CD14-positive monocyte (primary cell): ENCODE data around the gene HDGFL3. TPM values are rescaled to one million over a fixed set of nuclear protein-coding genes. Genes with fewer than 3 reads are reported as not detected.

Experiments used
- DNase-seq, 3 donors: peaks; one replicate each; pipeline ENCODE4 v3.0.0-alpha.2; 2011 to 2022
- H2AFZ ChIP-seq: 2 replicates; pipeline ENCODE4 v1.6.0; 2012; ENCODE audit warnings: mild to moderate bottlenecking, low read depth, low read length, inconsistent platforms; ENCODE audit not compliant: insufficient read depth, poor library complexity, severe bottlenecking
- H3K27ac ChIP-seq, 2 donors: 1 replicate in 1 of 2; 2 replicates in 1 of 2; pipeline ENCODE4 v1.5.1; 2012 to 2013; ENCODE audit warnings: low read length in 2 of 2, control low read depth in 1 of 2, inconsistent platforms in 1 of 2, low read depth in 1 of 2, mild to moderate bottlenecking in 1 of 2
- H3K27me3 ChIP-seq, 2 donors: one replicate each; pipeline versions ENCODE4 v1.6.0 to v1.6.1; 2011 to 2013; ENCODE audit warnings: low read length in 2 of 2; ENCODE audit not compliant: control insufficient read depth in 2 of 2, insufficient read depth in 2 of 2
- H3K36me3 ChIP-seq, 2 donors: replicated peaks in 1 of 2; 1 replicate in 1 of 2; 2 replicates in 1 of 2; pipeline versions ENCODE4 v1.5.1 to v1.6.1; 2012 to 2013; ENCODE audit warnings: low read length in 2 of 2, control low read depth in 1 of 2, inconsistent platforms in 1 of 2, mild to moderate bottlenecking in 1 of 2; ENCODE audit not compliant: insufficient read depth in 2 of 2, control insufficient read depth in 1 of 2
- H3K4me1 ChIP-seq, 2 donors: 1 replicate in 1 of 2; 2 replicates in 1 of 2; pipeline versions ENCODE4 v1.5.1 to v1.6.1; 2012 to 2013; ENCODE audit warnings: low read length in 2 of 2, control low read depth in 1 of 2, inconsistent platforms in 1 of 2, mild to moderate bottlenecking in 1 of 2, moderate library complexity in 1 of 2; ENCODE audit not compliant: insufficient read depth in 2 of 2, control insufficient read depth in 1 of 2
- H3K4me2 ChIP-seq: replicated peaks from 2 replicates; pipeline ENCODE3; 2012; ENCODE audit warnings: low read length, moderate library complexity, mild to moderate bottlenecking; ENCODE audit not compliant: poor library complexity, severe bottlenecking; ENCODE audit errors: extremely low read depth
- H3K4me3 ChIP-seq, 3 experiments: fragments of 200-600 bp in 1 of 3; sonication (generic) in 1 of 3; replicated peaks in 1 of 3; 1 replicate in 2 of 3; 2 replicates in 1 of 3; pipeline ENCODE4 v1.5.1; 2011 to 2013; ENCODE audit warnings: low read length in 3 of 3, mild to moderate bottlenecking in 3 of 3, control low read depth in 2 of 3, low read depth in 2 of 3, inconsistent platforms in 1 of 3, moderate library complexity in 1 of 3
- H3K79me2 ChIP-seq: 2 replicates; pipeline ENCODE4 v1.6.0; 2012; ENCODE audit warnings: mild to moderate bottlenecking, control low read depth, inconsistent platforms, low read length, moderate library complexity; ENCODE audit not compliant: insufficient read depth
- H3K9ac ChIP-seq: 2 replicates; pipeline ENCODE4 v1.6.0; 2017; ENCODE audit warnings: low read length, mild to moderate bottlenecking; ENCODE audit not compliant: insufficient read depth, poor library complexity, severe bottlenecking
- H3K9me3 ChIP-seq, 2 donors: replicated peaks in 1 of 2; 1 replicate in 1 of 2; 2 replicates in 1 of 2; pipeline versions ENCODE4 v1.5.1 to v1.6.1; 2012 to 2013; ENCODE audit warnings: low read length in 2 of 2, control low read depth in 1 of 2; ENCODE audit not compliant: control insufficient read depth in 1 of 2, insufficient read depth in 1 of 2
- H4K20me1 ChIP-seq: 2 replicates; pipeline ENCODE4 v1.6.0; 2012; ENCODE audit warnings: mild to moderate bottlenecking, low read length, control low read depth, moderate library complexity; ENCODE audit not compliant: insufficient read depth
- H3K27ac Mint-ChIP-seq, 7 donors: one replicate each; pipeline ENCODE4 v1.8.0; 2020; ENCODE audit warnings: mild to moderate bottlenecking in 7 of 7, mixed read lengths in 7 of 7, moderate library complexity in 6 of 7, inconsistent platforms in 2 of 7
- H3K27me3 Mint-ChIP-seq, 3 donors: one replicate each; pipeline ENCODE4 v1.8.0; 2021 to 2022; ENCODE audit warnings: low read depth in 3 of 3, mild to moderate bottlenecking in 3 of 3, mixed read lengths in 3 of 3, moderate library complexity in 3 of 3, inconsistent platforms in 1 of 3
- H3K36me3 Mint-ChIP-seq, 2 donors: one replicate each; pipeline ENCODE4 v1.8.0; 2020; ENCODE audit warnings: mixed read lengths in 2 of 2, inconsistent platforms in 1 of 2, mild to moderate bottlenecking in 1 of 2
- H3K4me1 Mint-ChIP-seq: one replicate; pipeline ENCODE4 v1.8.0; 2020; ENCODE audit warnings: mild to moderate bottlenecking, mixed read lengths
- H3K4me3 Mint-ChIP-seq, 2 donors: one replicate each; pipeline ENCODE4 v1.8.0; 2020; ENCODE audit warnings: mild to moderate bottlenecking in 2 of 2, mixed read lengths in 2 of 2, moderate library complexity in 1 of 2
- H3K9me3 Mint-ChIP-seq, 7 donors: one replicate each; pipeline ENCODE4 v1.8.0; 2020 to 2022; ENCODE audit warnings: mixed read lengths in 7 of 7, mild to moderate bottlenecking in 6 of 7, moderate library complexity in 6 of 7, inconsistent platforms in 2 of 7
- CTCF ChIP-seq: fragments of 200-600 bp; IDR thresholded peaks from one replicate; pipeline ENCODE4 v1.8.0; 2022; ENCODE audit warnings: antibody characterized with exemption, mild to moderate bottlenecking
- WGBS: methylation state at CpG from one replicate; pipeline ENCODE4 v1.1.5; 2013; ENCODE audit warnings: missing lambda C conversion rate; ENCODE audit not compliant: insufficient coverage; 5-methylcytosine and 5-hydroxymethylcytosine counted together
- intact Hi-C, 2 donors: fragments of 100-400 bp; cut with micrococcal nuclease; formaldehyde crosslinking; loops; one replicate each; pipeline versions ENCODE4 v1.15.0 to v1.15.1; 2023
- polyA plus RNA-seq, 3 donors: library from polyadenylated mRNA; depleted of rRNA in 1 of 3; unstranded in 2 of 3; stranded (reverse) in 1 of 3; fragments of 300-500 nt in 2 of 3; fragments of >200 nt in 1 of 3; fragmentation: Illumina TruSeq in 2 of 3; gene quantifications; 1 replicate in 2 of 3; 2 replicates in 1 of 3; pipeline ENCODE4 v1.2.3, GENCODE V29; 2012 to 2021

Gene HDGFL3
- polyA plus RNA-seq, 3 donors = 0.35 to 1.1 (median 0.69) TPM

- no peak overlapping the region for H3K4me3 Mint-ChIP-seq
- Histone ChIP-seq H3K4me1 (no peaks in the 10 kb centered on the region), H3K79me2 (no peaks in the 10 kb centered on the region), H3K9me3 (no peaks in the 10 kb centered on the region), H3K4me3 (no peak overlapping the region), H2AFZ (no peak overlapping the region), H3K27me3 (no peaks in the 10 kb centered on the region), H3K27ac (no peak overlapping the region), H3K36me3 (no peaks in the 10 kb centered on the region), H4K20me1 (no peaks in the 10 kb centered on the region), H3K9ac (no peak overlapping the region), H3K4me2 (no peak overlapping the region)
- no peaks in the 10 kb centered on the region for H3K36me3 Mint-ChIP-seq
- TF ChIP-seq CTCF = no peak
- H3K27ac Mint-ChIP-seq = no peak overlapping the region
- intact Hi-C loops = no loop called here
- WGBS = no CpG with 5 or more reads among the region's 2 CpGs
- no peak for DNase-seq
- peaks cover 0 to 3% (median 1%) of the 10 kb centered on the region in 3 donors for H3K27me3 Mint-ChIP-seq
- peaks cover 2% of the 10 kb centered on the region for H3K4me1 Mint-ChIP-seq
- H3K9me3 Mint-ChIP-seq = no peaks in the 10 kb centered on the region
These were observed 13.1 kb downstream of the HDGFL3 start for GRCh38 chr15:83194528-83194927.

GRCh38 chr15:83193721-83194120, 13.9 kb downstream of the HDGFL3 start:
- Mint-ChIP-seq H3K36me3 (no peaks in the 10 kb centered on the region), H3K9me3 (no peaks in the 10 kb centered on the region), H3K27ac (peak overlapping the region in 1 of 7 donors; percentile 70), H3K4me1 (peaks cover 2% of the 10 kb centered on the region), H3K27me3 (peaks cover 1 to 3% (median 1%) of the 10 kb centered on the region in 3 donors), H3K4me3 (no peak overlapping the region)
- DNase-seq = no peak
- no peaks in the 10 kb centered on the region for H3K27me3 ChIP-seq
- H3K79me2 ChIP-seq = no peaks in the 10 kb centered on the region
- H3K9ac ChIP-seq = no peak overlapping the region
- no peak for TF ChIP-seq CTCF
- 100% methylated on average over 2 of the region's 2 CpGs for WGBS
- intact Hi-C loops = no loop called here
- H3K9me3 ChIP-seq = no peaks in the 10 kb centered on the region
- no peak overlapping the region for H2AFZ ChIP-seq
- H3K27ac ChIP-seq = no peak overlapping the region
- no peaks in the 10 kb centered on the region for H4K20me1 ChIP-seq
- H3K4me2 ChIP-seq = no peak overlapping the region
- H3K4me1 ChIP-seq = no peaks in the 10 kb centered on the region
- H3K36me3 ChIP-seq = no peaks in the 10 kb centered on the region
- H3K4me3 ChIP-seq = no peak overlapping the region
